Activated CD4-positive, alpha-beta T cell treated with anti-CD3 and anti-CD28 coated beads, Interleukin-2, amount 10 ng/mL, durations not matched to agents 7 days and 5 days (primary cell): ENCODE results near the gene MPHOSPH6. TPM values are rescaled to one million over a fixed set of nuclear protein-coding genes. Genes with fewer than 3 reads are reported as not detected.
A peak's percentile ranks its signal among the peaks of the same experiment; 100 is the strongest.
"Not testable (repeated sequence)": the region's sequence is repeated elsewhere in the genome, so short reads cannot be mapped to it uniquely, and the experiment has no call there.

Experiments used
- CTCF ChIA-PET: fragments of 350-600 bp; sonication (Branson Sonifier 250); formaldehyde crosslinking; loops from one replicate; lab custom pipeline; 2021; ENCODE audit warnings: antibody characterized with exemption; lab: Charles Lee
- POLR2A ChIA-PET: fragments of 350-600 bp; sonication (Branson Sonifier 250); formaldehyde crosslinking; loops from one replicate; lab custom pipeline; 2021; ENCODE audit warnings: antibody characterized with exemption; lab: Charles Lee
- DNase-seq: peaks from one replicate; pipeline ENCODE4 v3.0.0-alpha.2; 2020
- H3K27ac Mint-ChIP-seq: one replicate; pipeline ENCODE4 v1.8.0; 2021; ENCODE audit warnings: mild to moderate bottlenecking, moderate library complexity, mixed read lengths
- H3K27me3 Mint-ChIP-seq: one replicate; pipeline ENCODE4 v1.8.0; 2021; ENCODE audit warnings: mixed read lengths
- H3K36me3 Mint-ChIP-seq: one replicate; pipeline ENCODE4 v1.8.0; 2021; ENCODE audit warnings: low read depth, mixed read lengths
- H3K4me1 Mint-ChIP-seq: one replicate; pipeline ENCODE4 v1.8.0; 2021; ENCODE audit warnings: mixed read lengths
- H3K4me3 Mint-ChIP-seq: one replicate; pipeline ENCODE4 v1.8.0; 2021; ENCODE audit warnings: mild to moderate bottlenecking, moderate library complexity, mixed read lengths
- H3K9me3 Mint-ChIP-seq: one replicate; pipeline ENCODE4 v1.8.0; 2021; ENCODE audit warnings: mixed read lengths
- total RNA-seq, 2 experiments: library from RNA; stranded (reverse); gene quantifications; one replicate each; pipeline ENCODE4 v1.2.3, GENCODE V29; 2021

MPHOSPH6 gene
- total RNA-seq, 2 experiments from 2014 or later = 36.7 to 39.0 TPM

DNA sequence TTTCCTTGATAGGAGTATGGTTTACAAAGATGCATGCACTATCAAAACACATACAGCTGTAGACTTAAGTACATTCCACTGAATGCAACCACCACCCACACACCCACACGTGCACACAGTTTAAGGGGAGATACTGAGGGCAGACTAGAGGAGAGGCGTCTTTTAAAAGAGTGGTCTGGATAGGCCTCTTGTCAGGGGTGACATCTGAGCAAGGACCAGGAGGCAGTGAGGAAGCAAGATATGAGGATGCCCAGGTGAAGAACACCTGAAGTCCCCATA is 12.6 kb downstream of the MPHOSPH6 start:
- peaks cover 54% of the 10 kb centered on the region for H3K36me3 Mint-ChIP-seq
- CTCF ChIA-PET = no interaction called here
- H3K9me3 Mint-ChIP-seq = peaks cover 3% of the 10 kb centered on the region
- POLR2A ChIA-PET = no interaction called here
- no peaks in the 10 kb centered on the region for H3K27me3 Mint-ChIP-seq
- peaks cover 24% of the 10 kb centered on the region for H3K4me1 Mint-ChIP-seq
- no peak for DNase-seq
- H3K27ac Mint-ChIP-seq = no peak overlapping the region
- no peak overlapping the region for H3K4me3 Mint-ChIP-seq

DNA sequence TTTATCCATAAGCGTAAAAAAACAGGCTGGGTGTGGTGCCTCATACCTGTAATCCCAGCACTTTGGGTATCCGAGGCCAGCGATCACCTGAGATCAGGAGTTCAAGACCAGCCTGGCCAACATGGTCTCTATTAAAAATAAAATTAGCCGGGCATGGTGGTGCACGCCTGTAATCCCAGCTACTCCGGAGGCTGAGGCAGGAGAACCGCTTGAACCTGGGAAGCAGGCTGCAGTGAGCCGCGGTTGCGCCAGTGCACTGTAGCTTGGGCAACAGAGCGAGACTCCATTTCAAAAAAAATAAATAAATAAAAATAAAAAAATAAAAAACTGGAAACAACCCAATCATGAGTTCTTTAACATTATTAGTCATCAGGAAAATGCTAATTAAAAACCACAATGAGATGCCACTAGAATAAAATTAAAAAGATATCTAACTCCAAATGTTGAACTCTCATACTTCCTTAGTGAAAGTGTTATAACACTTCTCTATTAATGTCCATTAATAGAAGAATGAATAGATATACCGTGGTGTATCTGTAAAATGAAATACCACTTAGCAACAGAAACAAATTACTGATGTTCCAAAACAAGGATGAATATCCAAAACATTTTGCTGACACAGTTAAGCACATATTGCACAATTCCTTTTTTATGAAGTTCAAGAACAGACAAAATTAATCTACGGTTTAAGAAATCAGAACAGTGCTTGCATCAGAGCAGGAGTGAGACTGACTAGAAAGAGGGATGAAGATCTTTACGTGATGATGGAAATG is 13.1 kb downstream of the MPHOSPH6 start:
- DNase-seq = no peak
- no peak overlapping the region for H3K4me3 Mint-ChIP-seq
- no peaks in the 10 kb centered on the region for H3K27me3 Mint-ChIP-seq
- H3K27ac Mint-ChIP-seq = no peak overlapping the region
- H3K4me1 Mint-ChIP-seq = peaks cover 24% of the 10 kb centered on the region
- peaks cover 3% of the 10 kb centered on the region for H3K9me3 Mint-ChIP-seq
- ChIA-PET POLR2A (no interaction called here), CTCF (no interaction called here)
- H3K36me3 Mint-ChIP-seq = peaks cover 53% of the 10 kb centered on the region

GRCh38 chr16:82152641-82153112 is 17.3 kb downstream of the MPHOSPH6 start:
- no peak overlapping the region for H3K4me3 Mint-ChIP-seq
- H3K27me3 Mint-ChIP-seq = no peaks in the 10 kb centered on the region
- peaks cover 48% of the 10 kb centered on the region for H3K36me3 Mint-ChIP-seq
- ChIA-PET POLR2A (no interaction called here), CTCF (interaction anchor here (0.5 to 1.2 kb wide), 2 partner anchors 10 to 28 kb away, joined by 3 to 6 read pairs; no protein-coding TSS in a partner anchor)
- H3K4me1 Mint-ChIP-seq = peaks cover 13% of the 10 kb centered on the region
- DNase-seq = no peak
- H3K27ac Mint-ChIP-seq = no peak overlapping the region
- H3K9me3 Mint-ChIP-seq = peaks cover 3% of the 10 kb centered on the region

GRCh38 chr16:82152196-82152595 is 17.8 kb downstream of the MPHOSPH6 start:
- no peak overlapping the region for H3K4me3 Mint-ChIP-seq
- no peak overlapping the region for H3K27ac Mint-ChIP-seq
- no peaks in the 10 kb centered on the region for H3K27me3 Mint-ChIP-seq
- DNase-seq = no peak
- peaks cover 3% of the 10 kb centered on the region for H3K9me3 Mint-ChIP-seq
- H3K4me1 Mint-ChIP-seq = peaks cover 8% of the 10 kb centered on the region
- peaks cover 49% of the 10 kb centered on the region for H3K36me3 Mint-ChIP-seq
- ChIA-PET POLR2A (no interaction called here), CTCF (interaction anchor here (0.5 kb wide), 1 partner anchor 29 kb away, joined by 3 read pairs; no protein-coding TSS in a partner anchor)

- Mint-ChIP-seq H3K4me3 (no peak overlapping the region), H3K36me3 (peaks cover 55% of the 10 kb centered on the region), H3K9me3 (peaks cover 5% of the 10 kb centered on the region), H3K27ac (no peak overlapping the region), H3K4me1 (peaks cover 8% of the 10 kb centered on the region), H3K27me3 (no peaks in the 10 kb centered on the region)
- ChIA-PET POLR2A (interaction anchor here (0.7 kb wide), 1 partner anchor 18 kb away, joined by 3 read pairs; no protein-coding TSS in a partner anchor), CTCF (interaction anchor here (1.3 kb wide), 1 partner anchor 14 kb away, joined by 3 read pairs; no protein-coding TSS in a partner anchor)
- no peak for DNase-seq
Measured at GRCh38 chr16:82150549-82150948, 19.5 kb downstream of the MPHOSPH6 start.

DNA sequence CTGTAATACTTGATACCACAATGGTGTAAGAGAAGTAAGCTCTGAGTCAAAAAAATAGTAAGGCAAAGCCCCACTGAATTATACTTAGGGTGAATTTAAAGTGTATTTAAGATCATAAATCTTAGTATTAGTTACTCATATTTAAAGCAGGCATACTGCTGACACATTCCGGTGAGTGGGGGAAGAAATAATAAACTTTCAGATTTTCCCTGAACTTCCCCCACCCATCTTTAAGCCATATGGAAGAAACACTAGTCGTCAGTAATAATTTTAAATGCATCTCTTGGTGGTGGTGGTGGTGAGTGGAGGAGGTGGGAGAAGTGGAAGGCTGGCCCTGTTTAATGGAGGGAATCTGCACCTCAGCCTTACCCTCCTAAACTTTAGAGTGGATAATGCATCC is 20.5 kb downstream of the MPHOSPH6 start:
- H3K27ac Mint-ChIP-seq = no peak overlapping the region
- POLR2A ChIA-PET = no interaction called here
- no peak for DNase-seq
- peaks cover 6% of the 10 kb centered on the region for H3K4me1 Mint-ChIP-seq
- H3K9me3 Mint-ChIP-seq = peaks cover 5% of the 10 kb centered on the region
- CTCF ChIA-PET = no interaction called here
- H3K36me3 Mint-ChIP-seq = peaks cover 53% of the 10 kb centered on the region
- no peak overlapping the region for H3K4me3 Mint-ChIP-seq
- H3K27me3 Mint-ChIP-seq = no peaks in the 10 kb centered on the region

DNA sequence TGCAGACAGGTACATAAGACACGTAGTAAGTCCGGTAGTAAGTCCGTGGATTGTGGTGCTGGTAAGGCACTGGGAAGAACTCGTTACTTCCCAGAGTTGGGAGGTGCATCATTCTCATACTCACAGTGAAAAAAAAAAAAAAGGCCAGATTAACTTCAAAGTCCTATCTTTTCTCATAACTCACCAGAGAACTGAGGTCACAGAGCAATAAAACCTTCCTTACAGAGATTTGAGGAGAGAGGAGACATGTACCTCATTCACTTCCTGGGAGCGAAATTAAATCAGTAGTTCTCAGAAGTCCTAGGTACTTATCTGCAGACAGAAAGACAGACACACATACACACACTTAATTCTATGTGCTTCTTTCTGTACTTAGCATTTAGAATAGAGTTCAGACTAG is 22.5 kb downstream of the MPHOSPH6 start:
- Mint-ChIP-seq H3K4me1 (peaks cover 3% of the 10 kb centered on the region), H3K27ac (no peak overlapping the region), H3K9me3 (peaks cover 5% of the 10 kb centered on the region), H3K36me3 (peaks cover 46% of the 10 kb centered on the region), H3K4me3 (no peak overlapping the region), H3K27me3 (no peaks in the 10 kb centered on the region)
- POLR2A ChIA-PET = no interaction called here
- CTCF ChIA-PET = no interaction called here
- no peak for DNase-seq

GRCh38 chr16:82146957-82147356 is 23.1 kb downstream of the MPHOSPH6 start:
- POLR2A ChIA-PET = no interaction called here
- no peak for DNase-seq
- CTCF ChIA-PET = no interaction called here
- Mint-ChIP-seq H3K27me3 (no peaks in the 10 kb centered on the region), H3K4me3 (no peak overlapping the region), H3K9me3 (peaks cover 5% of the 10 kb centered on the region), H3K4me1 (peaks cover 3% of the 10 kb centered on the region), H3K27ac (no peak overlapping the region), H3K36me3 (peaks cover 43% of the 10 kb centered on the region)

DNA sequence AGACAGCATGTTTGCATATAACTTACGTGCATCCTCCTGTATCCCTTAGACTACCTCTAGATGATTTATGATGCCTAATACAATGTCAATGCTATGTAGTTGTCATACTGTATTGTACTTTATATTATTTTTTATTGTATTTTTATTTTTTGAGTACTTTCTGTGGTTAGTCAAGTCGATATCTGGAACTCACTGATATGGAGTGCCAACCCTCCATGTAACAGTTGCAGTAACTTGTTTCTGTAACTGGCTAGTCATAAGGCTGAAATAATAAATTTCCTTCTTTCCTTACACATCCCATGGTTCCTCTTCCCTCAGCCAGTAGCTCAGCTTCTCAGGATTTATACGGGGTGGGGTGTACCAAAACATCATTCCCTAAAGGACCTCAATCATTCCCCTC is 23.5 kb downstream of the MPHOSPH6 start:
- no peak for DNase-seq
- ChIA-PET CTCF (no interaction called here), POLR2A (no interaction called here)
- H3K4me3 Mint-ChIP-seq = no peak overlapping the region
- H3K27ac Mint-ChIP-seq = no peak overlapping the region
- peaks cover 3% of the 10 kb centered on the region for H3K4me1 Mint-ChIP-seq
- no peaks in the 10 kb centered on the region for H3K27me3 Mint-ChIP-seq
- H3K9me3 Mint-ChIP-seq = peaks cover 5% of the 10 kb centered on the region
- H3K36me3 Mint-ChIP-seq = peaks cover 45% of the 10 kb centered on the region

GRCh38 chr16:82139286-82139571 is 30.8 kb downstream of the MPHOSPH6 start:
- DNase-seq, POLR2A ChIA-PET, H3K27me3 Mint-ChIP-seq, CTCF ChIA-PET, H3K9me3 Mint-ChIP-seq: not testable (repeated sequence)
- Mint-ChIP-seq H3K36me3 (peaks cover 23% of the 10 kb centered on the region), H3K4me1 (peaks cover 14% of the 10 kb centered on the region), H3K4me3 (peak overlapping the region; percentile 8), H3K27ac (peak overlapping the region; percentile 60)

- Mint-ChIP-seq H3K27ac (peak overlapping the region; percentile 17), H3K27me3 (no peaks in the 10 kb centered on the region), H3K4me3 (peak overlapping the region; percentile 8), H3K9me3 (peaks cover 4% of the 10 kb centered on the region), H3K36me3 (peaks cover 23% of the 10 kb centered on the region), H3K4me1 (peaks cover 20% of the 10 kb centered on the region)
- ChIA-PET CTCF (no interaction called here), POLR2A (no interaction called here)
- no peak for DNase-seq
Measured at GRCh38 chr16:82138478-82139285, 31.3 kb downstream of the MPHOSPH6 start.

DNA sequence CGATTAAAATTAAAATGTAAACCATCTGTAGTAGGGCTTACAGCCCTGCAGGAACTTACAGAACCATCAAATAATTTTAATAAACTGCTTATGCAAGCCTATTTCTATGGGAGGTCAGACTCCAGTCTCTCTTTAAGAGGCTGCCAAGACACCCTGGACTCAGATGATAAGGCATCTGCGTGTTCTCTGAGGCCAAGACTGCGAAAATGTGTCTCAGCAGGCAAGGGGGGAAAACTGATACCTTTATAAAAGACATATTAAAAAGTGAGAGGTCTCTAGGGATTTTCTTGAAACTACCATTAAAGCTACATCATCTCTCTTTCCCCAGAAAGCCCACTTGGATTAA is 32.2 kb downstream of the MPHOSPH6 start:
- ChIA-PET POLR2A (no interaction called here), CTCF (no interaction called here)

More for the DNA sequence above, 32.2 kb downstream of the MPHOSPH6 start:
- no peaks in the 10 kb centered on the region for H3K27me3 Mint-ChIP-seq
- peaks cover 28% of the 10 kb centered on the region for H3K4me1 Mint-ChIP-seq
- no peak overlapping the region for H3K27ac Mint-ChIP-seq
- H3K9me3 Mint-ChIP-seq = peaks cover 4% of the 10 kb centered on the region
- no peak overlapping the region for H3K4me3 Mint-ChIP-seq
- peaks cover 20% of the 10 kb centered on the region for H3K36me3 Mint-ChIP-seq
- no peak for DNase-seq
